Neural cell (in vitro differentiated cells): Measurements from ENCODE around the gene CNDP2.

ENCODE experiments used
- CTCF ChIP-seq: fragments of 450-650 bp; IDR thresholded peaks from 2 replicates; pipeline ENCODE4 v1.5.1; 2014; ENCODE audit warnings: antibody characterized with exemption, mild to moderate bottlenecking, moderate library complexity; ENCODE audit not compliant: poor library complexity, severe bottlenecking
- EP300 ChIP-seq: fragments of 450-650 bp; conservative IDR thresholded peaks from 2 replicates; pipeline ENCODE4 v1.6.1; 2014; ENCODE audit warnings: antibody characterized with exemption, mild to moderate bottlenecking, moderate library complexity; ENCODE audit not compliant: poor library complexity, severe bottlenecking
- EZH2 ChIP-seq: fragments of 200-600, 300-800 bp; shearing (Covaris generic), sonication (generic); IDR thresholded peaks from 2 replicates; pipeline ENCODE4 v1.6.1; 2014; ENCODE audit warnings: antibody characterized with exemption, low read length, borderline replicate concordance, mild to moderate bottlenecking; ENCODE audit not compliant: insufficient read depth, poor library complexity, severe bottlenecking
- POLR2AphosphoS5 ChIP-seq: IDR thresholded peaks from 2 replicates; pipeline ENCODE4 v1.6.1; 2012

- TF ChIP-seq CTCF = no peak
- no peak for TF ChIP-seq EZH2
- no peak for TF ChIP-seq POLR2AphosphoS5
- no peak for TF ChIP-seq EP300
These were observed 41.8 kb upstream of the CNDP2 start for GRCh38 chr18:74454279-74454751.
